ENCODE data around the gene KCNQ1.

Gene KCNQ1

DNA sequence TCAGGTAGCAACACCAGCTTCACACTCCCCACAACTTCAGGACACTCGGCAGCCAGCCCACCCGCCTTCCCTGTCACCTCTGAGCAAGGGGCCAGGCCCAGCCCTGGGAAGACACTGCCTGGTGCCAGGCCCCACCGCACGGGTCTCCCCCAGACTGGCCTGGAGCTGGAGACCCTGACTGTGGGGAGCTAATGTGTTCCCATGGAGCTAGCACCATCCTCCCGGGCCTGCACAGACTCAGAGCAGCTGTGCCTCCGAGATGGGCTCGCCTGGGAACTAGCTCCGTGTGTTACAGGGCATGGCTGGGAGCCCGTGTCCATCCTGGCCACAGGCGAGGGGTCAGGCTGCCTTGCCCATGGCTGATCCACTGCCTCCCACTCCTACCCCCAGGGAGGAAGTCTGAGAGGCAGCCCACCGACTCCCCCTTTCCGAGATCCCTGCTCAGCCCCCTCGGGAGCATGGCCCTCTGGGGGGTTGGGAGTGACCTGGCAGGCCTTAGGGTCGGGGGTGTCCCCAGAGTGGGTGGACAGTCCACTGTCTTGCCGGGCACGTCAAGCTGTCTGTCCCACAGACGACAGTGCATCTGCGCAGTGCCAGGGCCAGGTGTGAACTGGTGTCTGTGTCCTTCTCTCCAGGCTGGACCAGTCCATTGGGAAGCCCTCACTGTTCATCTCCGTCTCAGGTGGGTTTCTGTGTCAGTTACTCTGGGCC lies 331.7 kb downstream of the KCNQ1 start:
- no peak for DNase-seq

DNA sequence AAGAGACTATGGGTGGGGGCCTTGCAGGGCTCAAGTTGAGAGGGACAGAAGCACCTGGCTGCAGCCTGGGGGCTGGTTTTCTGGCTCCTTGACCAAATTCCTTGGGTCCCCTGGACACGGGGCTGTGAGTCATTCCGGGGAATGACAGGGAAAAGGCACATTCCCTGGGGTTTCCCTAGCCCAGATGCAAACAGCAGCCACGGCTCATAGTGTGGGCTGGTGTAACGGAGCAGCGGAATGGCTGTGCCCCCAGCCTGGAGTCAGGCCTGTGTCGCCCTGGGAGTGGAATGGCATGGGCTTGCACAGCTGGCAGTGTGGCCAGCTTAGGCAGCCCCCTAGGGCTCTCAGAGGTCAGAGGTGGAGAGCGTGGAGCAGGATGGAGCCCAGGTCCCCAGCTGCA lies 332.6 kb downstream of the KCNQ1 start:
- no peak for DNase-seq

DNA sequence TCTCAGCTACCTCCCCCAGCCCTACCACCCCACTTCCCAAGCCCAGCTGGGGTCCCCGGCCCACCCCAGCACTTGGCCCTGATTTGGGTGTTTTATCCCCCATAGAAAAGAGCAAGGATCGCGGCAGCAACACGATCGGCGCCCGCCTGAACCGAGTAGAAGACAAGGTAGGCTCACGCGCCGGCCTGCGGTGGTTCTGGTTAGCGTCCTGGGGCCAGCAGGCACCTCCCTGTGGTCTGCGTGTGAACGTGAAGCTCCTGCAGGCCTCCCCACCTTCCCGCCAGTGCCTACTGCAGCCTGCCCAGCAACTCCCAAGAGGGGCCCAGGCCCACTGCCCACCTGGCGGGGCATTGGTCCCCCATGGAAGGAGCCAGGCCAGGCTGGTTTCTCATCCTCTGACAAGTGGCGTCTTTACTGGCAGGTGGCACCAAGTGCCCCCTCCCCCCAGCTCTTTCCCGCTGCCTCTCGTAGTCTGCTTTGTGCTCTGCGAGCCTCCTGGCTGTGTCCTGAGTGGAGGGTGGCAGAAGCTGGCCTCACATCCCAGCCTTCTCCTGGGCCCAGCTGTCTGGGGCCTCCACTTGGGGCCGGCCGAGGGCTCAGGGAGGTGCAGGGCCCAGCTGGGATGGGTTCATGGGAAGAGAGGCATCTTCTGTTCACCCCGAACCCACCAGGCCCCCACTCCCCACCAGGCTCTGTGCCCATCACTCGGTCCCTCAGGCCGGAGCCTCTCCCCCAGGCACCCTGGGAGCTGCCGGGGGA lies 333.2 kb downstream of the KCNQ1 start:
- no peak for DNase-seq

DNA sequence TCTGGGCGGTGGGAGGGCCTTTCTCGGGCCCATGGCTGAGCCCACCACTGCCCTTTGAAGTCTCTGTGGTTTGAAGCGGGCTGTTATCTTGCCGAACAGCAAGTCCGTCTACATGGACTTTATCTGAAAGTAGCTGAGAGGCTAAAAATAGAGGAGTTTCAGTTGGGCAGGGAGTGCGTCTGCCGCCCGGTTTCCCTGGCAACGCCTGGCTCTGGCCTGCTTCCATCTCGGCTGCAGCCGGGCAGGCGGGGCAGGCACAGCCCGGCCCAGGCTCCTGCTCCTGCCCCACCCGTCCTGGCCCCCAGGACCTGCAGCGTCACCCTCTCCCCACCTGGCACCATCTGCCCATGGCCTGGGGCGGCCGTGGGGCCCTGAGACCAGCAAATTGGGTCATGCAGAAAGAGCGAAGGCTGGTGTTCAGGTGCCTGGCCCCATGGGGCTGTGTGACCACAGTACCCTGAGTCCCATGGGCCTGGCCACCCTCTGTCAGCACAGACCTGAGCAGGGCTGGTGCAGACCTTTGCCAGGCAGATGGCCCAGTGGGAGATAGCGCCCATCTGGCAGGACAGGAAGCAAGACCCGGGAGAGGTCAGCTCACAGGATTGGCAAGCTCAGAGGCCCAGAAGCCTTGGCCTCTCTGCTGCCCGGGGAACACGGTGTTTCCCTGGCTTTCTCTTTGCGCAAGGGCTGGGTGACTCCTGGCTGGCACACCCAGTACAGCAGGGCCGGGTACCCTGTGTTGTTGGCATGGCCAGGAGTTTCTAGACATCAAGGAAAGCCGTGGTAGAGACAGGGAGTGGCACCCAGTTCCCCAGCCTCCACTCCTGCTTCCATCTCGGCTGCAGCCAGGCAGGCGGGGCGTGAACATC lies 334.1 kb downstream of the KCNQ1 start:
- DNase-seq, result no peak

DNA sequence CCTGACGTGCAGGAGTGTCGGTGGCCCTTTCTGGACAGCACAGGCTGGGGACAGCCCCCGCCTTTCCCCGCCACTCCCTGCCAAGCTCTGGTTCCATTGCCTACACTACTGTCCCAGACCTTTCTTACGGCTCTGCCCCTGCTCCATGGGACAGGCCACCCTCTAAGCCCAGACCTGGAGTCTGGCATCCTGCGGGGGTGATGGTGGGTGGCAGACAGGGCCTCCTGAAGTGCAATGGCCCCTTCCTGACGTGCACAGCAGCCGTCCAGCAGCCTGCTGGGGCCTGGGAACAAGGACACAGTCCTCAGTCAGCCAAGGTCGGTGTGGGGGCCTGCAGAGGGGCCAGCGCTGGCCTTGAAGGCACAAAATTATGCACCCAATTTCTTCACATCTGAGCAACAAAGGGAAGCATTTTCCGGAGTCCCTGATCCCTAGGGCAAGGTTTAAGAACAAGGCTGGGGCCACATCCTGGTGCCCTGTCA lies 334.7 kb downstream of the KCNQ1 start:
- no peak for DNase-seq

DNA sequence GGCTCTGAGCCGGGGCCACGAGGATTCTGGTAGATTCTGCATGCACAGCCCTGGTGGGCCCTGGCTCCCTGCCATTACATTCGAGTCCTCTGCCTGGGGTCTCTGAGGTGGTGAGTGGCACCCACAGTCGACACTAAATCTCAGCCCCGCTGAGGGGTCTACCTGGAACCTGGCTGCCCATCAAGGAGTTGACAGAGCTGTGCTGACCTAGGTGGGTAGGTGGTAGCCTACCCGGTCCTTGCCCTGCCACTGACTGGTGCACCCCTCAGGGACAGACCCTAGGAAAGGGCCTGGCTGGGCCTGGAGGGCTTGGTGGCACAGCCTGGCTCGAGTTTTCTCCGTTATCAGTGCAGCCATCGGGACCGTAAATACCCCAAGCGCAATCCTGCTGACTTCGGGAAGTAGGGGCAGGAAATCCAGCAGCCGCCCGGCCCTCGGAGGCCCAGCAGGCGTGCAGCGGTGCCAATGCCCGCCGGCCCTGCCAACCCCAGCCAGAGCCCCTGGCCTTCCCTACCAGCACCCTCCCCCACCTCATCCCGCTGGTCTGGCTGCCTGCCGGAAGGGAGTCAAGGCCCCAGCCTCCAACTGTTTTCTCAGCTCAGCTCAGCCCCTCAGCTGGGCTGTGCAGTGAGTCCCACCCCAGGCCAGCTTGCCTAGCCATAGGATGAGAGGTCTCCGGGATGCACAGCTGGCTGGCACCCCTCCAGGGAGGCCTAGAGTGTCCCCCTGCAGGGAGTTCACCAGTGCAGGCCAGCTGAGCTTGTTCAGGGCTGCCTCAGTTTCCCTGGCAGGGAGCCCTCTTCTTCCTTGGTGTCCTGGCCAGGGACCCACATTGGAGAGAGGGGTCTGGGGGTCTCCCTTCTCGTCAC lies 335.4 kb downstream of the KCNQ1 start:
- no peak for DNase-seq

DNA sequence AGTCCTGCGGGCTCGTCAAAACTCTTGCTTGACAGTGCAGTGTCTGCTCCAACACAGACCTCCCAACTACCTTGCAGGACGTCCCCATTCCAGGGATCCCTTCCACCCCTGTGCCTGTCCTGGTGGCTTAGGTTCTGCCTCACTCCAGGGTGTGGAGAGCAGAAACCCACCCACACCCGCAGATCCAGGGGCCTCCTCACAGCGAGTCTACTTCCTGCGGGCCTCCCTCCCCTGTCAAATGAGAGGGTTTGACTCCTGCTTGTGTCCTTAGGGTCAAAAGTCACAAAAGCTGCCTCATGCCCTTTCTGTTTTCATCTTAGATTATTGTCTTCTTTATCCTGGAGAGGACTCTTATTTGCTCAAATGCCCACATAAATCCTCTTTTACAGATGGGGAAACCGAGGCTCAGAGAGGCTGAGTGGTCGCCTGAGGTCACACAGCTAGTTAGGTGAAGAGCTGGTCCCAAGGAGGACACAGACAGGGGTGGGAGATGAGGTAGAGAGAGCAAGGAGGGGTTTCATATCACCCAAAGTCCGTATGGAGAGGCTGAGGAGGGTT lies 336.1 kb downstream of the KCNQ1 start:
- DNase-seq, result no peak

DNA sequence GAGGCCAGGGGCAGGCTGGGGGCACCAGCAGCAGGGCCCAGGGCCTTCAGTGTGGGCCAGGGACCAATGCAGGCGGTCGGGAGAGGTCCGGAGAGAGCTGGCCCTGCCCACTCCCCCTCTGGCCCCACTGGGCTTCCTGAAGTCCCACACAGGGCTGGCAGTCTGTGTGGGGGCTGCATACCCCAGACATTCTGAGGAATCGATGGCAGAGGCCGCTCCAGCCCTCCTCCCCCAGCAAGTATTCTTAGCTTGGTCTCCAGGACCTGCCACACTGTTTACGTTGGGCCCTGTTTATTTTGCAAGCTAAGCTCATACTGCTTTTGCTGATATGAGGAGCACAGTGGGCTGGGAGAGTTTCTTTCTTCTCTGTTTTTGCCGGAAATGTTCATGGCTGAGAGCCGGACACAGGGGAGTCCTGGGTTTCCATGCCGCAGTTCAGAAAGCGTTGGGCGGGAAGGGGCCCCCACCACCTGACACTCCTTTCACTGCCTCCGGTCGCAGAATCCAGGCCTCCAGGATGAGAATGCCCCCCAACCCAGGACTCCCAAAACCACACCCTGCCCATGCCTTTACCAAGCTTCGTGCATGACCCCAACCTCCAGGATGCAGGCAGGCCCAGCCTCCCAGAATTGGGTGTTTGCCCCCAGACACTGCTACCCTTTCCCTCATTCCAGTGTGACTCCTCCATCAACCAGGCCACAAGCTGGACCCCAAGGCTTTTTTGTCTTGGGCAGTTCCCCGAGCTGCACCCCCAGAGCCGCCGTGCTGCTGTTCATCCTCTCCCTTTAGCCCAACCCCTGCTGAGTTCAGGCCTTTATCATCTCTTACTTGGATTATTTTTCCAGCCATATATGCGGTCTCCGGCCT lies 336.8 kb downstream of the KCNQ1 start:
- no peak for DNase-seq

DNA sequence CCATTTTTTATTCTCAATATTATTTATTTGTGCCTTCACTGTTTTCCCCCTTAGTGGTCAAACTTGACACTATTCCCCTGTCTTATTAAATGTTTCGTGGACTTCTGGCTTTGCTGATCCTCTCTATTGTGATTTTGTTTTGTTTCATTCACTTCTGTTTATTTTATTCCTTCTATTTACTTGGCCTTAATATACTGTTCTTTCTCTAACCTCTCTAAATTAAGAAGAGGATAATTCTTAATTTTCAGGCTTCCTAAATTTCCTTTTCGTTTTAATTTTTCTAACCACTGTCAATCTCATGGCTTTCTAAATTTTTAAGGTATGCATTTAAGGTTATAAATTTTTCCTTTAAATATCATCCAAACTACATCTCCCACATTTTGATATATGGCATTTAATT lies 338.0 kb downstream of the KCNQ1 start:
- DNase-seq, result no peak

DNA sequence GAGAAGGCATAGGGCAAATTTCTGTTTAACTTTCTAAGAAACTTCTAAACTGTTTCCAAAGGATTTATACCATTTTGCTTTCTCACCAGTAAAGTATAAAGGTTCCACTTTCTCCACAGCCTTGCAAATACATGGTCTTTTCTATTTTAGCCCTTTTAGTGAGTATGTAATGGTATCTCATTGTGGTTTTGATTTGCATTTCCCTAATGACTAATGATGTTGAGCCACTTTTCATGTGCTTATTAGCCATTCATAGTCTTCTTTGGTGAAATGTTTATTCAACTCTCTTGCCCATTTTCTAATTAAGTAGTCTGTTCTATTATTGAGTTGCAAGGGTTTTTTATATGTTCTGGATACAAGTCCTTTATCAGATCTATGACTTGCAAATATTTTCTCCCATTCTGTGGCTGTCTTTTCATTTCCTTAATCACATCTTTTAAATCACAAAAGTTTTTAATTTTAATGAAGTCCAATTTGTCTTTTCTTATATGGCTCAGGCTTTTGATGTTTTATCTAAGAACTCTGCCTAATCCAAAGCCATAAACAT lies 338.8 kb downstream of the KCNQ1 start:
- DNase-seq, result no peak

DNA sequence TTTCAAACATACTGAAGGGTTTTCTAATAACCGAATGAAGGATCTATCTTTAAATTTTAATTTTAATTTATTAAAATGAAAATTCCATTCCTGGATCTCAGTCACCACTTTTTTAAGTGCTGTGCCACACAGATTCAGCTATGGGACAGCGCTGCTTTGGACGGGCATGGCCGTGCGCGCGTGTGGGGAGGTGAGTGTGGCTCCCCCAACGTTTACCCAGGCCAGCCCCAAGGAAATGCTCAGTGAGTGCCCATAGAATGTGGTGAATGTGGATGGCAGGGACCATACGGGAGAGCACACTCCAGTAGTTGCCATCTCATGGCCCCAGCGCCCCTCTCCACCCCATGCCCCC lies 343.0 kb downstream of the KCNQ1 start:
- no peak for DNase-seq

DNA sequence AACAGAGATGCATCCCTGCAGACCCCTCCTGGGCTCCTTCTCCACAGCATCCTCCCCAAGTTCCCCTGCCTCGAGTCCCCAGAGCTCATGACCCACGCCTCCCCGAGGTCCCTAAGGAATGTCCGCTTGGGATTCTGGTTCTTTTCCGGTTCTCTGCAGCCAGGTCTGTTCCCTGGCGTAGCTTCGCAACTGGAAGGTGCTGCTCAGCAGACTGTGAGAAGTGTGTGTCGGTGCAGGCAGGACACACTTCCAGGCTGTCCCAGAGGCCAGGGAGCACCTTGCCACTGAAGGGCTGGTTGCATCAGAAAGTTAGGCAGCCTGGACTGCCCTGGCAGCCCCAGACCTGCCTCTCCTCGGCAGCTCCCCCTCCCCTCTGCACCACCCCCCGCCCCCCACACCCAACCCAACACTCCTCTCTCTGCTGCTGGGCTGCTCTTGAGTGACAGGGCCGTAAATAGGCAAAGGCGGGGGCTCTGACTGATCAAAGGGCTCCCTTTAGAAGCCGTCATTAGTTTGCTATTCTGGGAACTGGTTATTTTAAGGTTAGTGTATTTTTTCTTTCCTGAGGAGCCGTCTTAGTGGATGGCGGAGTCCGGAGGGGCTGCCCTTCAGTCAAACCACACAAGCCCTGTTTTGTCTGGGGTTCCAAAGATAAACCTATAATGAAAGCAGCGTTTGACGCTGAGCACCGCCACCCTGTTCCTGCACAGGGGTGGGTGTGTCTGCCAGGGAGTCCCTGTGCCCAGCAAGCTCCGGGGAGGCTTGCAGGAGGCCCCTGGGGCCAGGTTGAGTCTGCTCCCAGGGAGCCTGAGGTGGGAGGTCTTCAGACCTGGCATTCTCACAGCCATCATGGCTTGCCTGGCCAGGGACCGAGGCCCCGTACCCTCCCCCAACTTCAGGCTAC lies 343.6 kb downstream of the KCNQ1 start:
- DNase-seq, result no peak

DNA sequence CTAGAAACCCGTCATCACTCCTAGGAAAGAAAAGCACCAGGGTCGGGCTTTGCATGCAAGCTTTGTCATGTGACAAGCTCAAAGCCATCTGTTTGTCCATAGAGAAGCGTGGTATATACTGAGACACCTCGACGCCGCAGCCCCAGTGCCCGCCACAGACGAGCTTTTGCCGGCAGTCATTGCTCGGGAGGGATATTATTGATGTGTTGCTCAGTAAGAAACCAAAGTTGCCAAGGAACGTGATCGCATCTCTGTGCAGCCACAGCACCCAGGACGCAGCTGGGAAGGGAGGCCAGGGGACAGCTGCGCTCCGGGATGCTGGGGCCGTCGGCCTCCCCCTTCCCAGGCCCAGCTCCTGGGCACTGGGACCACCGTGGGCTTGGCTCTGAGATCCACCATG lies 344.5 kb downstream of the KCNQ1 start:
- DNase-seq, result no peak

DNA sequence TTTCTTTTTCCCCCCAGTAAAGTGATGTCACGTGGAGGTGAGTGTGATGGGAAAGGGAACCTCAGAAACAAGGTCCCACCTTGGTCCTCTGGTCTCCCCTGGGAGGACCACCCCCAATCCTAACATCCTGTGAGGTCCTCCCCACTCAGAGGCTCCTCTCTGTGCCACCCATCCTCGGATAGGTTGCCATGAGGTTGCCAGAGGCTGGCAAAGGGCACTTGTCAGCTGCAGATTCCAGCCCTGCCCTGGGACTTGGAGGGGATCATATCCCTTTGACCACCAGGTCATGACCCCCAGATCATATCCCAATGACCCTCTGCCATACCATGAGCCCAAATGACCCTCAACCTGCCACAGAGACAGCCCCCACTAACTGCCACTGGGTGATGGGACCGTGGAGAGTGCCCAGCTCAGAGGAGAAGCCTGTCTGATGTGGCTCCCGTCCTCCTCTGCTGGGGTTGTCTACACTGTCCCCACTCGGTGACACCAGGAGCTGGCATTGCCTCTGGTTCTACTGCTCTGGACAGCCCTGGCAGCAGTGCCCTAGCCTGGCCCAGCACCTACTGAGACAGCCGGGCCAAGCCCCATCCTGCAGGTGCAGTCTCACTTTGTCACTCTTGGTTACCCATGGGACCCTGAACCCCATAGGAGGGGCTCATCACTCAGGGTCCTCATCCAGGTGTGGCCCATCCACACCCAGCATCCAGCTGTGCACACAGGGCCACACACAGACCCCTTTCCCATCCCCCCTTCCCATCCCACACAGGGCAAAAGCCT lies 345.2 kb downstream of the KCNQ1 start:
- no peak for DNase-seq

DNA sequence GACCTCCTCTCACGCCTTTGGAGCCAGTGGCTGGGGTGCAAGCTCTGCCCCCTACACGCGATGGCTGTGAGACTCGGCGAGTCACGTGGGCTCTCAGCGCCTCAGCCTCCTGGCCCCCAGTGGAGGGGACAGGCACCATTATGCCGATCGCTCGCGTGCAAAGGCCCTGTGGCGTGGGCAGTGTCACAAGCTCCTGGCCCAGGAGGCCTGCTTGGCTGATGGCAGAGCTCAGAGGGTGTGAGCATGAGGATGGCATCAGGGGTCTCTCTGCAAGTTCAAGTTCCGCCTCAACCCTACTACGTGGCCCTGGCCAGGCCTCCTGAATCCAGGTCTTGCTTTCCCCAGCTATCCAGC lies 345.7 kb downstream of the KCNQ1 start:
- no peak for DNase-seq

DNA sequence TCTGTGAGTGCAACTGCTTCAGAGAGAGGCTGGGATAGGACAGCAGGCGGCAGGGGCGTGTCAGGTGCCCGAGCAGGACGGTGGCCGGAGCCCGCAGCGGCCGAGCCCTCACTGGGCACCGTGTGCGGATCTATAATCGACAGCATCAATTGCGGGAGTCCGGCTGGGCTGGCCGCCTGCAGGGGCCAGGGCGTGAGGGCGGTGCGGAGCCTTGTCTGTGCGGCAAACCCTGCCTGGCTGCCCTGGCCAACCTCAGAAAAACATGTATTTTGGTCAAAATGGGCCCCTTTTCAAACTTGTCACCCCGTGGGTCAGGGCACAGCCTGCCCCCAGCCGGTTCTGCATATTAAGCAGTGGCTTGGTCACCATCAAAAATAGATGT lies 346.3 kb downstream of the KCNQ1 start:
- no peak for DNase-seq

DNA sequence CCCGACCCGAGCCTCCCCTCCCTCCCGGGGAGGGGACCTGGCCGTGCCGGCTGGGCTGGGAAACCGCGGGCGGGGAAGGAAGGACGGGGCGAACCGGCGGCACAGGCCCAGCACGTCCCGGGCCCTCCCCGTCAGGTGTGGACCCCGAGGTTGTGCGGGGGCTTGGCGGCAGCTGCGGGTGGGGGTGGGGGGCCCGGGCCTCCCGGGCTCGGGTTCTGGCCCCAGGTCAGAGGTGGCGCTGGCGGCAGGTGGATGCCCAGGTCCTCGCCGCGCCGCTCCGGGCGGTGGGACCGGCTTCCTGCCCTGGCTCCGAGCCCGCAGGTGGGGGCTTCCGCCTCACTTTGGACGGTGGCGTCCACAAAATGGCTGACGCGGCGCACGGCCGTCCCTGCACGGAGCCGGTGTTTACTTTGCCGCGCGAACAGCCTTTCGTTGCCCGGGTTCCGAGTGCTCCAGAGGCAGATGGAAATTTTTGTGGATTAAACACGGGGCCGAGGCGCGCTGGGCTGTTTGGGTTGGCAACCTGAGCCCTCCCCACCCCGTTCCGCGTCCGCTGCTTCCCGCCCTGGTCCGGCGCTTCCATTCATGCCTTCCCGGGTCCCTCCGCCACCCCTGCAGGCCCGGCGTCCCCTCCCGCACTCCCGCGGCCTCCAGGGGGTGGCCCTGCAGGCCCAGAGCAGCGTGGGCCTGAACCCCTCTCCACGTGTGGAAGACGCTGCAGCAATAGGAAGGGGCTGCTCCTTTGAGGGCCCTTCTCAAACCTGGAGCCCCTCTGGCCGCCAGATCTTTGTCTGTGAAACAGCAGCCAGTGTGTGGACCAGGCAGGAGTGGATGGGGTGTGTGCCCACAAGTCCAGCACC lies 346.9 kb downstream of the KCNQ1 start:
- peak; percentile 25 for DNase-seq

Measured in activated naive CD4-positive, alpha-beta T cell treated with Interleukin-2 at 50 U/mL for 16 hours (primary cell).